HG03558 (cell line): ENCODE data around the gene DDX19B.
"Not testable (repeated sequence)": the region's sequence is repeated elsewhere in the genome, so short reads cannot be mapped to it uniquely, and the experiment has no call there.

Experiments used
- ATAC-seq: cut with Tn5 transposase; IDR thresholded peaks from one replicate; pipeline ENCODE4 v1.9.1; 2021; ENCODE audit warnings: moderate number of reproducible peaks; ENCODE audit not compliant: unreplicated experiment; ENCODE audit errors: extremely low read depth

DDX19B gene

GRCh38 chr16:70298988-70299938 lies at the start of gene DDX19B:
DDX19B (plus strand) TSS chr16:70299186; CDS start chr16:70299298, 112 bp downstream.
- ATAC-seq = no peak

GRCh38 chr16:70249697-70250096 lies 49.3 kb upstream of the DDX19B start:
- ATAC-seq = not testable (repeated sequence)

- ATAC-seq = peak; percentile 30
Observed at GRCh38 chr16:70250748-70251628, 48.0 kb upstream of the DDX19B start.

- peak; percentile 52 for ATAC-seq
Observed at GRCh38 chr16:70251629-70252354, 47.2 kb upstream of the DDX19B start, which contains the start of gene EXOSC6. EXOSC6 (minus strand) TSS chr16:70251940; CDS start chr16:70251900, 40 bp downstream.

- no peak for ATAC-seq
Observed at GRCh38 chr16:70252355-70252988, 46.5 kb upstream of the DDX19B start.

GRCh38 chr16:70253291-70254106 lies 45.5 kb upstream of the DDX19B start:
- ATAC-seq = no peak

- ATAC-seq = no peak
Observed at GRCh38 chr16:70254180-70254964, 44.6 kb upstream of the DDX19B start.

GRCh38 chr16:70254965-70255286 lies 44.1 kb upstream of the DDX19B start:
- no peak for ATAC-seq

GRCh38 chr16:70255574-70255973 lies 43.4 kb upstream of the DDX19B start:
- no peak for ATAC-seq

- ATAC-seq = no peak
Observed at GRCh38 chr16:70257391-70257790, 41.6 kb upstream of the DDX19B start.

- ATAC-seq = no peak
Observed at GRCh38 chr16:70258065-70258464, 40.9 kb upstream of the DDX19B start.

- ATAC-seq = no peak
Observed at GRCh38 chr16:70258946-70259345, 40.0 kb upstream of the DDX19B start.

- not testable (repeated sequence) for ATAC-seq
Observed at GRCh38 chr16:70259903-70260302, 39.1 kb upstream of the DDX19B start.

- no peak for ATAC-seq
Observed at GRCh38 chr16:70267516-70267915, 31.5 kb upstream of the DDX19B start.

- ATAC-seq = not testable (repeated sequence)
Observed at GRCh38 chr16:70267922-70268321, 31.1 kb upstream of the DDX19B start.

GRCh38 chr16:70269471-70269870 lies 29.5 kb upstream of the DDX19B start:
- no peak for ATAC-seq

GRCh38 chr16:70270176-70270575 lies 28.8 kb upstream of the DDX19B start:
- no peak for ATAC-seq

GRCh38 chr16:70271696-70272095 lies 27.3 kb upstream of the DDX19B start:
- no peak for ATAC-seq
